B cell (primary cell): ENCODE data around the gene VAPB. TPM values are rescaled to one million over a fixed set of nuclear protein-coding genes. Genes with fewer than 3 reads are reported as not detected.

Experiments
- ATAC-seq: fragments of 200-7000 bp; cut with Tn5 transposase; one replicate; pipeline ENCODE4 v1.10.0; 2021; ENCODE audit warnings: low read depth, mild to moderate bottlenecking, moderate number of reproducible peaks, moderate library complexity
- CTCF ChIA-PET: fragments of 350-600 bp; sonication (Branson Sonifier 250); formaldehyde crosslinking; loops from one replicate; lab custom pipeline; 2021; ENCODE audit warnings: antibody characterized with exemption, inconsistent platforms; lab: Charles Lee
- POLR2A ChIA-PET: fragments of 350-600 bp; sonication (Branson Sonifier 250); formaldehyde crosslinking; loops from one replicate; lab custom pipeline; 2021; ENCODE audit warnings: antibody characterized with exemption; lab: Charles Lee
- DNase-seq: peaks from one replicate; pipeline ENCODE4 v3.0.0; 2013
- H2AFZ ChIP-seq: 2 replicates; pipeline ENCODE4 v1.6.1; 2012; ENCODE audit warnings: mild to moderate bottlenecking, low read depth, low read length; ENCODE audit not compliant: insufficient read depth, poor library complexity, severe bottlenecking
- H3K27ac ChIP-seq, 2 donors: 1 replicate in 1 of 2; 2 replicates in 1 of 2; pipeline ENCODE4 v1.5.1; 2012 to 2013; ENCODE audit warnings: low read length in 2 of 2, mild to moderate bottlenecking in 2 of 2, moderate library complexity in 1 of 2
- H3K27me3 ChIP-seq, 4 experiments: fragments of 200-600 bp in 1 of 4; sonication (generic) in 1 of 4; replicated peaks in 1 of 4; 1 replicate in 2 of 4; 2 replicates in 2 of 4; pipeline versions ENCODE4 v1.6.1 to v1.7.0; 2013 to 2016; ENCODE audit warnings: low read length in 3 of 4, mild to moderate bottlenecking in 2 of 4, mixed read lengths in 1 of 4, moderate library complexity in 1 of 4; ENCODE audit not compliant: insufficient read depth in 4 of 4, control insufficient read depth in 3 of 4; ENCODE audit errors: control extremely low read depth in 1 of 4
- H3K36me3 ChIP-seq, 2 experiments: replicated peaks in 1 of 2; 1 replicate in 1 of 2; 2 replicates in 1 of 2; pipeline versions ENCODE4 v1.6.1 to v1.7.1; 2013; ENCODE audit warnings: low read length in 1 of 2; ENCODE audit not compliant: insufficient read depth in 2 of 2, control insufficient read depth in 1 of 2; ENCODE audit errors: control extremely low read depth in 1 of 2, extremely low read depth in 1 of 2
- H3K4me1 ChIP-seq, 2 donors: fragments of 200-600 bp in 1 of 2; sonication (generic) in 1 of 2; 1 replicate in 1 of 2; 2 replicates in 1 of 2; pipeline versions ENCODE4 v1.5.1 to v1.6.1; 2013 to 2017; ENCODE audit warnings: low read length in 2 of 2; ENCODE audit not compliant: control insufficient read depth in 2 of 2, insufficient read depth in 2 of 2
- H3K4me2 ChIP-seq: replicated peaks from 2 replicates; pipeline ENCODE3; 2012; ENCODE audit warnings: mild to moderate bottlenecking, low read depth, low read length; ENCODE audit not compliant: poor library complexity, severe bottlenecking
- H3K4me3 ChIP-seq, 5 experiments: fragments of 200-600 bp in 1 of 5; sonication (generic) in 1 of 5; 1 replicate in 3 of 5; 2 replicates in 2 of 5; pipeline versions ENCODE4 v1.5.1 to v1.7.0; 2011 to 2016; ENCODE audit warnings: low read length in 4 of 5, mild to moderate bottlenecking in 4 of 5, low read depth in 2 of 5, control low read depth in 1 of 5, moderate library complexity in 1 of 5; ENCODE audit not compliant: insufficient read depth in 1 of 5; ENCODE audit errors: control extremely low read depth in 1 of 5, extremely low read depth in 1 of 5
- H3K79me2 ChIP-seq: fragments of 200-600 bp; sonication (generic); one replicate; pipeline ENCODE4 v1.6.0; 2016; ENCODE audit warnings: low read length; ENCODE audit not compliant: control insufficient read depth, insufficient read depth
- H3K9ac ChIP-seq: fragments of 200-600 bp; sonication (generic); 2 replicates; pipeline ENCODE4 v1.6.1; 2017; ENCODE audit warnings: mild to moderate bottlenecking, low read length, moderate library complexity
- H3K9me3 ChIP-seq, 3 donors: one replicate each; pipeline versions ENCODE4 v1.6.1 to v1.7.1; 2013; ENCODE audit warnings: low read length in 2 of 3; ENCODE audit not compliant: control insufficient read depth in 2 of 3, insufficient read depth in 1 of 3; ENCODE audit errors: control extremely low read depth in 1 of 3
- H4K20me1 ChIP-seq: 2 replicates; pipeline ENCODE4 v1.6.0; 2012; ENCODE audit warnings: mild to moderate bottlenecking, low read length; ENCODE audit not compliant: insufficient read depth, control insufficient read depth, poor library complexity, severe bottlenecking
- H3K27ac Mint-ChIP-seq: one replicate; pipeline ENCODE4 v1.8.0; 2021; ENCODE audit warnings: mixed read lengths
- H3K27me3 Mint-ChIP-seq: one replicate; pipeline ENCODE4 v1.8.0; 2021; ENCODE audit warnings: mixed read lengths
- H3K4me1 Mint-ChIP-seq: one replicate; pipeline ENCODE4 v1.8.0; 2021; ENCODE audit warnings: mixed read lengths
- H3K4me3 Mint-ChIP-seq: one replicate; pipeline ENCODE4 v1.8.0; 2021; ENCODE audit warnings: mixed read lengths
- H3K9me3 Mint-ChIP-seq: one replicate; pipeline ENCODE4 v1.8.0; 2022; ENCODE audit warnings: mixed read lengths; ENCODE audit not compliant: insufficient read depth
- EZH2 ChIP-seq: IDR thresholded peaks from 2 replicates; pipeline ENCODE4 v1.6.1; 2012; ENCODE audit warnings: borderline replicate concordance, low read depth, mild to moderate bottlenecking, moderate library complexity, low read length; ENCODE audit not compliant: insufficient read depth, poor library complexity, severe bottlenecking
- WGBS: methylation state at CpG from one replicate; pipeline ENCODE4 v1.1.5; 2013; ENCODE audit warnings: missing lambda C conversion rate; ENCODE audit not compliant: insufficient coverage; 5-methylcytosine and 5-hydroxymethylcytosine counted together
- intact Hi-C: fragments of 100-400 bp; cut with micrococcal nuclease; formaldehyde crosslinking; loops from one replicate; pipeline ENCODE4 v1.10.0; 2022
- polyA plus RNA-seq: library from polyadenylated mRNA; depleted of rRNA; stranded (reverse); fragments of >200 nt; gene quantifications from 2 replicates; pipeline ENCODE4 v1.2.3, GENCODE V29; 2012
- total RNA-seq, 2 donors: library from RNA; stranded (reverse); fragments of 120-200 nt in 1 of 2; gene quantifications; 1 replicate in 1 of 2; 2 replicates in 1 of 2; pipeline versions ENCODE4 v1.2.3 to v1.2.4, GENCODE V29; 2013 to 2022
- TF ChIP-seq, protein P1 (sequence below): fragments of 200-600 bp; IDR thresholded peaks from one replicate; pipeline ENCODE4 v1.8.0; 2022; ENCODE audit warnings: antibody characterized with exemption, mild to moderate bottlenecking

VAPB gene
- total and polyA plus RNA-seq, 2 donors (not counting 1 experiment from before 2014, with no cell fraction given): 19.5 to 26.4 TPM

DNA sequence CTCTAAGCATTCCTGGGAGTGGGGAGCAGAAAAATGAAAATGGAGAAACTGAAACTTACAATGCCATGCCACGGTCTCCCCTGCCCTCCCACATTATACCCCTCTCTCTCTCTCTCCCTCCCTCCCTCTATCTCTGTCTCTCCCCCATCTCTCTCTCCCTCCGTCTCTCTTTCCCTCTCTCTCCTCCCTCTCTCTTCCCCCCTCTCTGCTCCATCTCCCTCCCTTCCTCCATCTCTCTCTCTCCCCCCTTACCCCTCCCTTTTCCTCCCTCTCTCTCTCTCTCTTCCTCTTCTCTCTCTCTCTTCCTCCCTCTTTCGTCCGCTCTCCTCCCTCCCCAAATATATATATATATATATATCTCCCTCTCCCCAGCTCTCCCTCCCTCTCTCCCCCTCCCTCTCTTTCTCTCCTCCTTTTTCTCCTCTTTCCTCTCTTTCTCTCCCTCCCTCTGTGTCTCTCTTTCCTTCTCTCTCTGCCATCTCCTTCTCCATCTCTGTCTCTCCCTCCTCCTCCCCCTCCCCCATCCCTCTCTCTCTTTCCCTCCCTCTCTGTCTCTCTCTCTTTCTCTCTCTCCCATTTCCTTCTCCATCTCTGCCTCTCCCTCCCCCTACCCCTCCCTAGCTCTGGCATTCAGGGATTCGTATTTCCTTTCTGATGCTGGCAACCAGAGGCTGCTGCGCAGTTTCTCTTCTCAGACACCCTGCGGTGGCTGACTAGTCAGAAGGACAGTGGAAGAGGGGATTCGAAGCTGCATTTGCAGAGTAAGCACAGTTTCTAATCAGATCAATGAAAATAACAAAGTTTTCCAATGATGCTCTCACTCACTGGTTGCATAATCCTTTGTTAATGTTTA lies 13.9 kb upstream of the VAPB start:
- H3K27me3 Mint-ChIP-seq: peaks cover 28% of the 10 kb centered on the region
- Histone ChIP-seq H3K9me3 (peaks cover 0 to 2% (median 0%) of the 10 kb centered on the region in 3 donors), H3K36me3 (no peaks in the 10 kb centered on the region), H3K4me3 (no peak overlapping the region), H2AFZ (no peak overlapping the region), H3K9ac (no peak overlapping the region), H4K20me1 (no peaks in the 10 kb centered on the region), H3K79me2 (no peaks in the 10 kb centered on the region), H3K27me3 (peaks cover 0 to 12% (median 5%) of the 10 kb centered on the region in 4 experiments), H3K4me1 (no peaks in the 10 kb centered on the region), H3K27ac (no peak overlapping the region), H3K4me2 (no peak overlapping the region)
- intact Hi-C loops: no loop called here
- H3K27ac Mint-ChIP-seq: no peak overlapping the region
- no peaks in the 10 kb centered on the region for H3K9me3 Mint-ChIP-seq
- H3K4me1 Mint-ChIP-seq: no peaks in the 10 kb centered on the region
- TF ChIP-seq, protein P1, sequence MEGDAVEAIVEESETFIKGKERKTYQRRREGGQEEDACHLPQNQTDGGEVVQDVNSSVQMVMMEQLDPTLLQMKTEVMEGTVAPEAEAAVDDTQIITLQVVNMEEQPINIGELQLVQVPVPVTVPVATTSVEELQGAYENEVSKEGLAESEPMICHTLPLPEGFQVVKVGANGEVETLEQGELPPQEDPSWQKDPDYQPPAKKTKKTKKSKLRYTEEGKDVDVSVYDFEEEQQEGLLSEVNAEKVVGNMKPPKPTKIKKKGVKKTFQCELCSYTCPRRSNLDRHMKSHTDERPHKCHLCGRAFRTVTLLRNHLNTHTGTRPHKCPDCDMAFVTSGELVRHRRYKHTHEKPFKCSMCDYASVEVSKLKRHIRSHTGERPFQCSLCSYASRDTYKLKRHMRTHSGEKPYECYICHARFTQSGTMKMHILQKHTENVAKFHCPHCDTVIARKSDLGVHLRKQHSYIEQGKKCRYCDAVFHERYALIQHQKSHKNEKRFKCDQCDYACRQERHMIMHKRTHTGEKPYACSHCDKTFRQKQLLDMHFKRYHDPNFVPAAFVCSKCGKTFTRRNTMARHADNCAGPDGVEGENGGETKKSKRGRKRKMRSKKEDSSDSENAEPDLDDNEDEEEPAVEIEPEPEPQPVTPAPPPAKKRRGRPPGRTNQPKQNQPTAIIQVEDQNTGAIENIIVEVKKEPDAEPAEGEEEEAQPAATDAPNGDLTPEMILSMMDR: no peak
- TF ChIP-seq EZH2: no peak
- no peak for DNase-seq
- WGBS: 63% methylated on average over 5 of the region's 8 CpGs
- POLR2A ChIA-PET: no interaction called here
- CTCF ChIA-PET: no interaction called here
- no peak overlapping the region for H3K4me3 Mint-ChIP-seq
- ATAC-seq: no peak

DNA sequence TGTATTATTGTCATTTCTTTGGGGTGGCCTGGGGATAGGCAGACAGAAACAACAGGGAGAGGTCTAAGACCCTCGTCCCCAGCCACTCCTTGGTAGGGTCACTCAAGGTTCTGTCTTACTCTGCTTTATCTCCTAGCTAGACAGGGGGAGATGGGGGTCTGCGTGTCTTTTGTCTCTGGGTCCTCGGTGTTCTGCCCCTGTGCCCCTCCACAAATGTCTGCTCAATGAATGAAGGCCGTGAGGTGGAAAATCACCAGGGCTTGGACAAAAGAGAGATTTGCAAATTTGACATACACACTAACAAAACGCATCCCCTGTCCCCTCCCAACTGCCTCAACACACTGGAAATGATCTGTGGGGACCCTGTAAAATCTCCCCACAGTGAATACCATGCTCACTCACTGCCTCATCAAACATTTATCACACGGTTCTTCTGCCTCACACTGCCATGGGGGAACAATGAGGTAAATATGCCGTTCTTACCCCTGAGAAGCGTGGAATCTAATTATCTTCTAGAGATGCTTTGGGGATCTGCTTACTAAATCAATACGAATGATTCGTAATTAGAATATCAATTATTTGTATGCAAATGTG lies 13.2 kb upstream of the VAPB start:
- Histone ChIP-seq H3K4me1 (no peaks in the 10 kb centered on the region), H2AFZ (no peak overlapping the region), H3K9me3 (peaks cover 0 to 4% (median 3%) of the 10 kb centered on the region in 3 donors), H3K36me3 (no peaks in the 10 kb centered on the region), H3K4me3 (no peak overlapping the region), H3K4me2 (no peak overlapping the region), H3K27ac (no peak overlapping the region), H3K27me3 (peaks cover 0 to 14% (median 10%) of the 10 kb centered on the region in 4 experiments), H4K20me1 (no peaks in the 10 kb centered on the region), H3K79me2 (no peaks in the 10 kb centered on the region), H3K9ac (no peak overlapping the region)
- WGBS: 60% methylated on average over 1 of the region's 10 CpGs
- TF ChIP-seq, protein P1: no peak
- TF ChIP-seq EZH2: no peak
- Mint-ChIP-seq H3K4me1 (no peaks in the 10 kb centered on the region), H3K9me3 (no peaks in the 10 kb centered on the region), H3K27ac (no peak overlapping the region), H3K4me3 (no peak overlapping the region), H3K27me3 (peaks cover 30% of the 10 kb centered on the region)
- CTCF ChIA-PET: no interaction called here
- ATAC-seq: no peak
- no peak for DNase-seq
- intact Hi-C loops: no loop called here
- POLR2A ChIA-PET: no interaction called here
